NB4 (cell line): ENCODE data around the gene PLEKHG7.

Experiments
- TF ChIP-seq, protein P1 (sequence below): IDR thresholded peaks from 2 replicates; pipeline ENCODE4 v1.6.1; 2011; ENCODE audit warnings: low read depth, low read length
- TF ChIP-seq, protein P2 (sequence below): IDR thresholded peaks from one replicate; pipeline ENCODE4 v1.5.1; 2012; ENCODE audit warnings: low read depth, low read length

DNA sequence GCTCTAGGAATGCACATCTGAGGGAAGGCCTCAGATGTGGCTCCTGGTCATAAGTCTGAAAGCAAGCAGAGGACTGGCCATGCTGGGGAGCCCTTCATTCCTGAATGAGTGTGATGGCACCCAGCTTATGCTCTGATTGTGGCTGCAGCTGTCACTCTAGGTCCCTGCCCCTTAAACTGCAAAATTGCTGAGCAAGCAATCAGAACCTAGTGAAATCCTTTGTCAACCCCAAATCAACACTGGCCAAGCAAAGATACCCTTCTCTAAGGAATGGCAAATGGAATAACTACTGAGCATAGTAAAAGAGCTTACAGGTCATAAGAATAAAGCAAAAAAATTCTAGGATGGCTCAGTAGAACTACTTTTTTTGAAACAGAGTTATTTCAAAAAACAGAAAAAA is 4.3 kb upstream of the PLEKHG7 start:
- TF ChIP-seq, protein P1, sequence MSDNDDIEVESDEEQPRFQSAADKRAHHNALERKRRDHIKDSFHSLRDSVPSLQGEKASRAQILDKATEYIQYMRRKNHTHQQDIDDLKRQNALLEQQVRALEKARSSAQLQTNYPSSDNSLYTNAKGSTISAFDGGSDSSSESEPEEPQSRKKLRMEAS = no peak
- TF ChIP-seq, protein P2, sequence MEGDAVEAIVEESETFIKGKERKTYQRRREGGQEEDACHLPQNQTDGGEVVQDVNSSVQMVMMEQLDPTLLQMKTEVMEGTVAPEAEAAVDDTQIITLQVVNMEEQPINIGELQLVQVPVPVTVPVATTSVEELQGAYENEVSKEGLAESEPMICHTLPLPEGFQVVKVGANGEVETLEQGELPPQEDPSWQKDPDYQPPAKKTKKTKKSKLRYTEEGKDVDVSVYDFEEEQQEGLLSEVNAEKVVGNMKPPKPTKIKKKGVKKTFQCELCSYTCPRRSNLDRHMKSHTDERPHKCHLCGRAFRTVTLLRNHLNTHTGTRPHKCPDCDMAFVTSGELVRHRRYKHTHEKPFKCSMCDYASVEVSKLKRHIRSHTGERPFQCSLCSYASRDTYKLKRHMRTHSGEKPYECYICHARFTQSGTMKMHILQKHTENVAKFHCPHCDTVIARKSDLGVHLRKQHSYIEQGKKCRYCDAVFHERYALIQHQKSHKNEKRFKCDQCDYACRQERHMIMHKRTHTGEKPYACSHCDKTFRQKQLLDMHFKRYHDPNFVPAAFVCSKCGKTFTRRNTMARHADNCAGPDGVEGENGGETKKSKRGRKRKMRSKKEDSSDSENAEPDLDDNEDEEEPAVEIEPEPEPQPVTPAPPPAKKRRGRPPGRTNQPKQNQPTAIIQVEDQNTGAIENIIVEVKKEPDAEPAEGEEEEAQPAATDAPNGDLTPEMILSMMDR = no peak
